HG03439 (cell line): ENCODE measurements around the gene SNX5.

Experiments
- ATAC-seq: cut with Tn5 transposase; IDR thresholded peaks from one replicate; pipeline ENCODE4 v1.9.1; 2021; ENCODE audit warnings: mild to moderate bottlenecking, moderate library complexity; ENCODE audit not compliant: unreplicated experiment

Gene SNX5

GRCh38 chr20:17921774-17922173 lies 46.8 kb downstream of the SNX5 start:
- no peak for ATAC-seq

GRCh38 chr20:17919149-17919548 lies 49.4 kb downstream of the SNX5 start:
- ATAC-seq = no peak

- ATAC-seq = no peak
Observed at GRCh38 chr20:17917832-17918618, 50.6 kb downstream of the SNX5 start.

GRCh38 chr20:17916433-17916891 lies 52.1 kb downstream of the SNX5 start:
- no peak for ATAC-seq

GRCh38 chr20:17914957-17915356 lies 53.6 kb downstream of the SNX5 start:
- ATAC-seq = no peak

GRCh38 chr20:17912916-17913315 lies 55.7 kb downstream of the SNX5 start:
- ATAC-seq = no peak

- ATAC-seq = no peak
Observed at GRCh38 chr20:17911927-17912326, 56.7 kb downstream of the SNX5 start.

- no peak for ATAC-seq
Observed at GRCh38 chr20:17910828-17911294, 57.7 kb downstream of the SNX5 start.

- no peak for ATAC-seq
Observed at GRCh38 chr20:17909869-17910321, 58.7 kb downstream of the SNX5 start.

- ATAC-seq = no peak
Observed at GRCh38 chr20:17905544-17905943, 63.0 kb downstream of the SNX5 start.

GRCh38 chr20:17904027-17904426 lies 64.6 kb downstream of the SNX5 start:
- ATAC-seq = peak; percentile 81

GRCh38 chr20:17902531-17903083 lies 66.0 kb downstream of the SNX5 start:
- no peak for ATAC-seq

- no peak for ATAC-seq
Observed at GRCh38 chr20:17901971-17902370, 66.6 kb downstream of the SNX5 start.

- ATAC-seq = peak; percentile 48
Observed at GRCh38 chr20:17898548-17898994, 70.0 kb downstream of the SNX5 start.

GRCh38 chr20:17897566-17898307 lies 70.9 kb downstream of the SNX5 start:
- no peak for ATAC-seq

- no peak for ATAC-seq
Observed at GRCh38 chr20:17896771-17897369, 71.7 kb downstream of the SNX5 start.

- no peak for ATAC-seq
Observed at GRCh38 chr20:17896193-17896723, 72.3 kb downstream of the SNX5 start.

- ATAC-seq = no peak
Observed at GRCh38 chr20:17895641-17896171, 72.9 kb downstream of the SNX5 start.

GRCh38 chr20:17893445-17893844 lies 75.1 kb downstream of the SNX5 start:
- no peak for ATAC-seq

- ATAC-seq = no peak
Observed at GRCh38 chr20:17892189-17892938, 76.2 kb downstream of the SNX5 start.
